Hepatocyte (in vitro differentiated cells): ENCODE measurements around the gene DXO. TPM values are rescaled to one million over a fixed set of nuclear protein-coding genes. Genes with fewer than 3 reads are reported as not detected.

Experiments
- DNase-seq: peaks from one replicate; pipeline ENCODE4 v3.0.0-alpha.2; 2016; ENCODE audit warnings: low spot score
- H2AFZ ChIP-seq: fragments of 200-600 bp; sonication (generic); 2 replicates; pipeline ENCODE4 v1.6.0; 2016; ENCODE audit warnings: antibody characterized with exemption, mild to moderate bottlenecking
- H3K27ac ChIP-seq: fragments of 200-600 bp; sonication (generic); 2 replicates; pipeline ENCODE4 v1.5.1; 2016; ENCODE audit warnings: mild to moderate bottlenecking
- H3K27me3 ChIP-seq: fragments of 200-600 bp; sonication (generic); 2 replicates; pipeline ENCODE4 v1.6.1; 2016
- H3K36me3 ChIP-seq: fragments of 200-600 bp; sonication (generic); replicated peaks from 2 replicates; pipeline ENCODE4 v1.5.1; 2016; ENCODE audit warnings: low read depth; ENCODE audit not compliant: insufficient read depth
- H3K4me1 ChIP-seq: fragments of 200-600 bp; sonication (generic); 2 replicates; pipeline ENCODE4 v1.5.1; 2016; ENCODE audit warnings: mild to moderate bottlenecking, moderate library complexity; ENCODE audit not compliant: insufficient read depth
- H3K4me2 ChIP-seq: fragments of 200-600 bp; sonication (generic); 2 replicates; pipeline ENCODE4 v1.6.0; 2016
- H3K4me3 ChIP-seq: fragments of 200-600 bp; sonication (generic); 2 replicates; pipeline ENCODE4 v1.5.1; 2016; ENCODE audit warnings: mild to moderate bottlenecking
- H3K79me2 ChIP-seq: fragments of 200-600 bp; sonication (generic); 2 replicates; pipeline ENCODE4 v1.6.0; 2017; ENCODE audit warnings: mild to moderate bottlenecking
- H3K9me2 ChIP-seq: fragments of 200-600 bp; sonication (generic); replicated peaks from 2 replicates; pipeline ENCODE4 v1.6.0; 2017; ENCODE audit warnings: mild to moderate bottlenecking; ENCODE audit not compliant: insufficient read depth
- H3K9me3 ChIP-seq: fragments of 200-600 bp; sonication (generic); 2 replicates; pipeline ENCODE4 v1.5.1; 2016; ENCODE audit warnings: low read depth, mild to moderate bottlenecking
- H4K20me1 ChIP-seq: fragments of 200-600 bp; sonication (generic); 2 replicates; pipeline ENCODE4 v1.6.0; 2016; ENCODE audit warnings: mild to moderate bottlenecking; ENCODE audit not compliant: insufficient read depth, poor library complexity, severe bottlenecking
- EZH2 ChIP-seq: fragments of 200-600 bp; sonication (generic); IDR thresholded peaks from 2 replicates; pipeline ENCODE4 v1.6.1; 2016; ENCODE audit warnings: antibody characterized with exemption, mild to moderate bottlenecking, borderline replicate concordance
- EZH2phosphoT487 ChIP-seq: fragments of 200-600 bp; sonication (generic); IDR thresholded peaks from one replicate; pipeline ENCODE4 v1.6.1; 2018; ENCODE audit warnings: antibody characterized with exemption, mild to moderate bottlenecking, low read depth, moderate library complexity; ENCODE audit not compliant: unreplicated experiment, severe bottlenecking
- whole genome bisulfite sequencing: methylation state at CpG from one replicate; pipeline ENCODE4 v1.1.6; 2016; ENCODE audit warnings: low lambda C conversion rate; ENCODE audit errors: missing lambda C conversion rate; 5-methylcytosine and 5-hydroxymethylcytosine counted together
- polyA plus RNA-seq: library from polyadenylated mRNA; unstranded; fragments of >200 nt; fragmentation: Nextera tagmentation; extraction: Ambion mirVana; gene quantifications from 2 replicates; pipeline ENCODE4 v1.2.1, GENCODE V29; 2016
- total RNA-seq: library from RNA; depleted of rRNA; stranded (reverse); fragments of >200 nt; gene quantifications from 2 replicates; pipeline ENCODE4 v1.2.3, GENCODE V29; 2014
- TF ChIP-seq, protein P1 (sequence below): fragments of 200-600 bp; sonication (generic); IDR thresholded peaks from 2 replicates; pipeline ENCODE4 v1.5.1; 2016; ENCODE audit warnings: antibody characterized with exemption, mild to moderate bottlenecking; ENCODE audit not compliant: poor library complexity

DXO gene
- total and polyA plus RNA-seq, 2 experiments from 2014 or later: 22.2 to 39.3 TPM

DNA sequence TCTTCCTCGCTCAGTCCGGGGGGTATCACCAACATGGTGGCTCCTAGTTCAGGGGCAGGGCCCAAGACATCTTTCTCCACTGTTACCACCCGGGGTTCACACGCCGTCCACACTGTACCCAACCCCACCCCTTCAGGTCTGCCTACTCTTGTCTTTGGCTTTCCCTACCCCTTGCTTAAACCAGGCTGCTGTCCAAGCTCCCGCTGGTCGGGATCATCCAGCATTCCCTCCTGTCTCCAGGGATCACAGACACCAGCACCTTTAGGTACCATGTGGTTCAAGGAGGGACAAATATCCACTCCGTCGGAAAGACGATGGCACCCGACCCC, 13.6 kb downstream of the DXO start:
- Histone ChIP-seq H3K79me2 (peaks cover 38% of the 10 kb centered on the region), H3K4me3 (peak overlapping the region; percentile 85), H3K9me2 (no peaks in the 10 kb centered on the region), H3K4me2 (peak overlapping the region; percentile 98), H4K20me1 (no peaks in the 10 kb centered on the region), H3K4me1 (peaks cover 11% of the 10 kb centered on the region), H2AFZ (peak overlapping the region; percentile 79), H3K27ac (peak overlapping the region; percentile 91), H3K36me3 (no peaks in the 10 kb centered on the region), H3K27me3 (no peaks in the 10 kb centered on the region), H3K9me3 (no peaks in the 10 kb centered on the region)
- WGBS: 13% methylated on average over 11 of the region's 11 CpGs
- TF ChIP-seq EZH2 (no peak), EZH2phosphoT487 (no peak)
- TF ChIP-seq, protein P1, sequence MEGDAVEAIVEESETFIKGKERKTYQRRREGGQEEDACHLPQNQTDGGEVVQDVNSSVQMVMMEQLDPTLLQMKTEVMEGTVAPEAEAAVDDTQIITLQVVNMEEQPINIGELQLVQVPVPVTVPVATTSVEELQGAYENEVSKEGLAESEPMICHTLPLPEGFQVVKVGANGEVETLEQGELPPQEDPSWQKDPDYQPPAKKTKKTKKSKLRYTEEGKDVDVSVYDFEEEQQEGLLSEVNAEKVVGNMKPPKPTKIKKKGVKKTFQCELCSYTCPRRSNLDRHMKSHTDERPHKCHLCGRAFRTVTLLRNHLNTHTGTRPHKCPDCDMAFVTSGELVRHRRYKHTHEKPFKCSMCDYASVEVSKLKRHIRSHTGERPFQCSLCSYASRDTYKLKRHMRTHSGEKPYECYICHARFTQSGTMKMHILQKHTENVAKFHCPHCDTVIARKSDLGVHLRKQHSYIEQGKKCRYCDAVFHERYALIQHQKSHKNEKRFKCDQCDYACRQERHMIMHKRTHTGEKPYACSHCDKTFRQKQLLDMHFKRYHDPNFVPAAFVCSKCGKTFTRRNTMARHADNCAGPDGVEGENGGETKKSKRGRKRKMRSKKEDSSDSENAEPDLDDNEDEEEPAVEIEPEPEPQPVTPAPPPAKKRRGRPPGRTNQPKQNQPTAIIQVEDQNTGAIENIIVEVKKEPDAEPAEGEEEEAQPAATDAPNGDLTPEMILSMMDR: no peak
- no peak for DNase-seq

DNA sequence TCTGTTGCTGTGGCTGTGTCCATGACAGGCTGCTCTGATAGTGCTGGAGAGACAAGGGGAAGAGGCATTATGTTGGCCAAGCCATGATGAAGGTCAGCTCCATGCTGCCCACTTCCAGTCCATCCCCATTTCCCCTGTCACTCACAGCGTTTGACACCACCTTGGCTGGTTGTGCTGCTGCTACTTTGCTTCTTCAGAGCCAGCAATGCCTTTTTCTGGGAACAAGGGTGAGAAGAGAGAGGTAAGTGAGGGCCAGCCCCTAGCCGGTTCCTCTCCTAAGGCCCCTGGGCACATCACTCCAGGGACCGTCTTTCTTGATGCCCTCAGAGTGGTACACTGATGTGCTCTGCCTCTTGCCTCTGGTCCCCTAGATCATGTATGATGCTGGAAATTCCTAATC, 15.1 kb downstream of the DXO start:
- Histone ChIP-seq H3K4me1 (peaks cover 11% of the 10 kb centered on the region), H3K27me3 (no peaks in the 10 kb centered on the region), H3K79me2 (peaks cover 38% of the 10 kb centered on the region), H2AFZ (no peak overlapping the region), H3K4me3 (no peak overlapping the region), H4K20me1 (no peaks in the 10 kb centered on the region), H3K4me2 (no peak overlapping the region), H3K36me3 (no peaks in the 10 kb centered on the region), H3K9me3 (no peaks in the 10 kb centered on the region), H3K9me2 (no peaks in the 10 kb centered on the region), H3K27ac (no peak overlapping the region)
- DNase-seq: no peak
- whole genome bisulfite sequencing: 94% methylated on average over 3 of the region's 3 CpGs
- TF ChIP-seq EZH2 (no peak), EZH2phosphoT487 (no peak)
- TF ChIP-seq, protein P1: no peak

DNA sequence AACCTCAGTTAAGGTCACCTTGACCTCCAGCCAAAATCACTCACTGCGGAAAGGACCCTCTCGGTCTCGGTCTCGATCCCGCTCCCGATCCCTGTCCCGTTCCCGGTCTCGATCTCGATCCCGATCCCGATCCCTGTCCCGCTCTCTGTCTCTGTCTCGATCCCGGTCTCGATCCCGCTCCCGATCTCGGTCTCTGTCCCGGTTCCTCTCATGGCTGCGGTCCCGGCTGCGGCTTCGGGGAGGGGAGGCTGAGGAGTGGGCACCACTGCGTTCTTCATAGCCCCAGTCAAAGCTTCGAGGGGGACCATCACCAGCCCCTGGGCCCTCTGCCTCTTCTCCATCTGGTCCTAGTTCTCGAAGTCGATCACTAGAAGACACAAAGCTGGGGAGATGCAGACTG, 17.4 kb downstream of the DXO start:
- Histone ChIP-seq H3K27me3 (no peaks in the 10 kb centered on the region), H3K9me3 (no peaks in the 10 kb centered on the region), H3K4me3 (no peak overlapping the region), H3K79me2 (peaks cover 23% of the 10 kb centered on the region), H3K27ac (no peak overlapping the region), H3K9me2 (no peaks in the 10 kb centered on the region), H2AFZ (no peak overlapping the region), H3K4me2 (no peak overlapping the region), H3K36me3 (no peaks in the 10 kb centered on the region), H4K20me1 (no peaks in the 10 kb centered on the region), H3K4me1 (peaks cover 6% of the 10 kb centered on the region)
- TF ChIP-seq, protein P1: no peak
- TF ChIP-seq EZH2 (no peak), EZH2phosphoT487 (no peak)
- over 99% methylated on average over 28 of the region's 28 CpGs for WGBS
- DNase-seq: no peak

DNA sequence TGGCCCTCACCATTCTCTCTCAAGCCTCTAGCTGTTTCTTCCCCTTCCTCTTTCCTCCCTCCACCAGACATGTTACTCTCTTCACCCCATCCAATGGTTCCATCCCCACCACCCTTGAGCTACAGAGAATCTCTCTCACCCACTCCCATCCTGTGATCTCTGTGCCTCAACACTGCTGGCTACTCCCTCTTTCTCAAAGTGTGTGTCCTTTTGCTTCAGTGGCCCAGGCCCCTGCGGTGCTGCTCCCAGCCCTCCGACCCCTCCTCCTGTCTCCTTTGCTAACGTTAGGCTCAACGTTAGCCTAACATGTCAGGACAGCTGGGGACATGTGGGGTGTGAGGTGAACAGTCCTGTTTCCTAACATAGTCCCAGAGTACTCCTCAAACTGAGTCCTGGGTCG, 19.0 kb downstream of the DXO start:
- no peak overlapping the region for H3K27ac ChIP-seq
- TF ChIP-seq EZH2phosphoT487 (no peak), EZH2 (no peak)
- TF ChIP-seq, protein P1: no peak

More for the DNA sequence above, 19.0 kb downstream of the DXO start:
- WGBS: 86% methylated on average over 5 of the region's 5 CpGs
- Histone ChIP-seq H2AFZ (no peak overlapping the region), H3K4me1 (peaks cover 3% of the 10 kb centered on the region), H3K79me2 (peaks cover 12% of the 10 kb centered on the region), H3K9me2 (no peaks in the 10 kb centered on the region), H3K4me2 (no peak overlapping the region), H3K4me3 (no peak overlapping the region), H4K20me1 (no peaks in the 10 kb centered on the region), H3K9me3 (no peaks in the 10 kb centered on the region), H3K36me3 (no peaks in the 10 kb centered on the region), H3K27me3 (no peaks in the 10 kb centered on the region)
- no peak for DNase-seq
